Measurements from ENCODE around the gene KHSRP.
"Not testable (repeated sequence)": the region's sequence is repeated elsewhere in the genome, so short reads cannot be mapped to it uniquely, and the experiment has no call there.

Gene KHSRP

DNA sequence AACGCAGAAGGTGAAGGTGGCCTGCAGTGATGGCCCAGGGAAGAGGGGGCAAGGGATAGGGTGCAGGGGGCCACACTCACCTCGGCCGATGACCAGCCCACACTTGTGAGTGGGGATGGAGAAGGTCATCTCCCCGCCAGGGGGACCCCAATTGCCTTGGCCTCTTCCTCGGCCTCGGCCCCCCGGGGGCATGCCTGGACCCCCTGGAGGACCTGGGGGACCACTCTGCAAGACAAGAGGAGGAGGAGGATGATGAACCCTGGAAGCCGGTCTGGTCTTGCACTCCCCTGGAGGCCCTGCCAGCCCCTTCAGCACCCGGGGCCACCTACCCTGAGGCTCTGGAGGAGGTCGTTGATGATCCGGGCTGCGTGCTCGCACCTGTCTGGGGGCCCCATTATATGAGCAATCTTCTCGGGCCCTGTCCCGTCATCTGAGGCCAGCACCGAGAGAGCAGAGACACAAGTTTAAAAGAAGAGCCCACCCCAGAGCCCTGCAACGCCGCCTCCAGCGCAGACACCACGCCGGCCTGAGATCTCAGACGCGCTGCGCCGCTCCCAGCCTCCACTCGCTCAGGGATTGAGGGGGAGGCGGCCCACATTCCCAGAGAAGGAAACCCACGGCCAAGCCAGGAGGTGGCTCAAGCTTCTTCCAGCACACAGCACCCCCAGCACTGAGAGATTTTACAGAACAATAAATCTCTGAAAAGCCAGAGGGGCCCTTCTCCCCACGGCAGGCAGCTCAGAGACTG is 7.8 kb downstream of the KHSRP start:
- no peak for DNase-seq

DNA sequence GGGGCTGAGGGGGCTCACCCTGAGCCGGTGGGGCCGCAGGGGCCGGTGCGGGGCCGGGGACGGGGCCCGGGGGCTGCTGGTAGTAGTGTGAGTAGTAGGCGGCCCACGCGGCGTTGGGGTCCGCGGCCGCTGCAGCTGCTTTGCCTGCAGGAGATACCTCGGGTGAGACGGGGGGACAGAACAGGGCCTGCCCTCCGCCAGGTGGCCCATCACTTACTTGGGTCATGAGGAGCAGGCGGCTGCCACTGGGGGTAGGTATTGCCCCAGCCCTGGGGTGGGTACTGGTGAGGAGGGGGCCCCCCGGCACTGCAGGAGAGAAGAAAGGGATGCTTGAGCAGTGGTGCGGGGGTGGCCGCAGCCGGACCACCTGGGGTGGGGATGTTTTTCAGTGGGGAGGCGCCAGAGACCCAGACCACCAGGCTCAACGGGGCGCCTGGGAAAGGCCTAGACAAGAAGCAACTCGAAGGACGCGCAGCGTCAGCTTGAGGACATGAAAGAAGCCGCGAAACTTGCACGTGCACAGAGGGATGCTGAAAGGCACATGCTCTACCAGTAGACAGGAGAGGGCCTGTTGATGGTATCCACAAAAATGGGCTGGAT is 8.9 kb downstream of the KHSRP start:
- DNase-seq, result no peak

DNA sequence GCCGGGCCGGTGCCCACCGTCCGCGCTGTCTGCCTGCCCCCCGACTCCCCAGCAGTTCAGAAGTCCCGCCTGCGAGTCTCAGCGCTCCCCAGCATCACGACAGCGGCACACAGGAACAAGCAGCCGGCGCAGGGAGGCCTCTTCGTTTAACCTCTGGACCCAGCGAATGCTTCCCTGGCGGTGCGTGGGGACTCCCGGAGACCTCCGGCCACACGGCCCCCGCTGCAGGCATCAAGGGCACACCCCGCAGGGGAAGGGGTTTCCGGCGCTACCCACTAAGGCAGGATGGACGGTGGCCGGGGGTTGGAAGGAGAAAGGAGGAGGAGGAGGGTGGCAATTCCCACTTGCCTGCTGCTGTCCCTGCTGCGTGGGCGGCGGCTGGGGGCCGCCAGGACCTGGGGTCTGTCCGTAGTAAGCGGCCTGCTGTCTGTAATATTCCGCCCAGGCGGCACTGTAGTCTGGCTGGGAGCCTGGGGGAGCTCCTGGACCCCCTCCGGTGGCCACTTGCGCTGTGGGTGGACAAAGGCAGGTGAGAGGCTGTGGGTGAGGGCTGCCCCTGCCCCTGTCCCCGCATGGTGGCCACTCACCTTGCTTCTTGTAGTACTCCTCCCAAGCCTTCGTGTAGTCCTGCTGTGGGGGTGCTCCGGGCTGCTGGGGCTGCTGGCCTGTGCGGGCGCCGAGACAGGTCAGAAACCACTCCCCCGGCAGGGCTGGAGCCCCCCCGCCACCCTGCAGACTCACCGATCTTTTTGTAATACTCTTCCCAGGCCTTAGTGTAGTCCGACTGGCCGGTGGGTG is 9.6 kb downstream of the KHSRP start:
- no peak for DNase-seq

DNA sequence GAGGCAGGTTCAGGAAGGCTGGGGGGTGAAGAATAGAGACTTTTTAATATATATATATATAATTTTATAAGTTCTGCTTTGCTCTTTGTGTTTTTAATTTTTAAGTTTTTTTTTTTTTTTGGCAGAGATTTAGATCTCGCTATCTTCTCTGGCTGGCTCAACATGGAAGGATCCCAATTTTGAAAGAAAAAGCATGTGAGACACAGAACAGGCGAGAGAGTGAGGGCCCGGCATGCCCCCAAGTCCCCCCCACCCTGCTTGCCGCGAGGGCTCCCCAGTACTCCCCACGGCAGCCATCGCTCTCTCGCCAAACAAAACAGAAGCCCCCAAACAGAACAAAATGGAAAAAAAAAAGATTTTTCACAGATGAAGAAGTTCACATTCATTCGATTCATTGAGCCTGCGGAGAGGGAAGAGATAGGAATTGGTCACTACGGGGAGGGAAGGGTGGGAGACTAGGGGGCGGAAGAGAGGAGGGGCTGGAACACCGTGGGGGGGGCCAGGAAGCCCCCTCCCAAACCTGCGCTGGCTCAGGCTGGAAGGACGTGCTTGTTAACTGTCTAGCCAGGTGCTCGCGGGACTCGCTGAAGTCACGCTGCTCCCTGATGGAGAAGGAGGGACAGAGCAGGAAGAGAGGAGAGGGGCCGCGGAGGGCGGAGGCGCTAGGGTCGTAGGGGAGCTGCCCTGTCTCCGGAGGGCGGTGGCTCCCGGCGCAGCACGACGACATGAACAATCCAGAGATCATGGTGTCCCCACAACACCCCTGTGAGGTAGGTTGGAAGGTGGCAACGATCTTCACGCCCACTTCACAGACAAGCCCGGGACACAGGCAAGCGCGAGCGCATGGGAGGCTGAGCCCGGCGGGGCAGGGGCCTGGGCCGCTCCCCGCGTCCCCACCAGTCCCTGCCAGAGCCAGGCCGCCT is 10.6 kb downstream of the KHSRP start:
- no peak for DNase-seq

DNA sequence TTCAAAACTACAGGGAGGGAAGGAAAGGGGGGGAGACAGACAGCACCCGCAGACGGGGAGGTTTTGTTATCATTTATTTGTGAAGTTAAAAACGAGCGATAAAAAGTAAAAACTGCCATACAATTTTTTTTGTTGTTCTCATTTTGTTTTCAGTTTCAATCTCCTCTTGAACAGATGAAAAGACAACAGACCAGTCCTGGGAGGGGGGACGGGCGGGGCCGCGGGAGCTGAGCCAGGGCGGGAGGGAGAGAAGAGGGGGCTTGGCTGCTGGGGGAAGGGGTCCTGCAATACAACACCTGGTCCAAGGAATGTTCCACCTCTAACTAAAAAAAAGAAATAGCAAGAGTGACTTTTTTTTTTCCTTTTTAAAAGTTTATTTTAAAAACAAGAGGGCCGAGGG is 11.3 kb downstream of the KHSRP start:
- DNase-seq, result no peak

DNA sequence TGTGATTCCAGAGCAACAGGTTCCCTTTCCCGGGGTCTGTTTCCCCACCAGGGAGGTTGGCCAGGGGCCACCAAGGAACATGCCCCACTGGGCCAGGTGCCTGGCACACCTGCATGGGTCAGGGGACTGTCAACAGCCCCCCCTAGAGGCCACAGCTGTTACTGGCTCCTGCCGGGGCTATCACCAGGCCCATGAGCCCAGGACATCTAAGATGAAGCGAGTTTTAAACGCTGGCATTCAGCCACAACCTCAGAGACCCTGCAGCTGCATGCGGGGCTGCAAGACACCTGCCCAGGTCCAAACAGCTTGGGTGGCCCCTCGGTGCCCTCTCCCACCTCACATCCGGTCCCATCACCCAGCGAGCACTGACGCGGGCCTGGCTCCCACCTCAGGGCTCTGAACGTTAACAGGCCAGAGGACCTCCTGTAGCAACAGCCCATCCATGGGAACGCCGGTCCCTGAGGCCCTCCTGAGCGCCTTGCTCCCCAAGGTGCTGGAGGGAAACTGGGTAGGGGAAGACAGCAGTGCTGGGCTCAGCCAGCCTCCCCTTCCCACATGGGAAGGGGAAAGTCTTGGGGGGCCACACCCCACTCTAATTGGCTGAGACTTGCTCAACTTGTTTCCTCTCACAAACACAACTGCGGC is 12.0 kb downstream of the KHSRP start:
- DNase-seq, result peak; percentile 56

DNA sequence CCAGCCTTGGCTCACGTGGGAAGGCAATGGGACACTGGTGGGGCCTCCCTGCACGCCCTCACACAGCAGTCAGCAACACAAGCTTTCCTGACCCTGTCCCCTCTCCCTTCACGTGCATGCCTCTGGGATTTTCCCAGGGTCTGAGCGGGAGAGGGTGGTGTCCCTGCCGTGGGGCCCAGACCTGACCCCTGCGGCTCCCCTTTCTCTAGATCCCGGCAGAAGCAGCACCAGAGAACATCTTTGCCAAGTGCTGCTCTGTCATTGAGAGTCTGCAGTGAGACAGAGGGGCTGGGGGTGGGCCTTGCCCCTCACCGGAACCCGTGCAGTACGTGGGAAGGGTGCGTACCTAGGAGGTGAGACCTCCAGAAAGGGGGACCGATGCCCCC is 12.6 kb downstream of the KHSRP start:
- no peak for DNase-seq

DNA sequence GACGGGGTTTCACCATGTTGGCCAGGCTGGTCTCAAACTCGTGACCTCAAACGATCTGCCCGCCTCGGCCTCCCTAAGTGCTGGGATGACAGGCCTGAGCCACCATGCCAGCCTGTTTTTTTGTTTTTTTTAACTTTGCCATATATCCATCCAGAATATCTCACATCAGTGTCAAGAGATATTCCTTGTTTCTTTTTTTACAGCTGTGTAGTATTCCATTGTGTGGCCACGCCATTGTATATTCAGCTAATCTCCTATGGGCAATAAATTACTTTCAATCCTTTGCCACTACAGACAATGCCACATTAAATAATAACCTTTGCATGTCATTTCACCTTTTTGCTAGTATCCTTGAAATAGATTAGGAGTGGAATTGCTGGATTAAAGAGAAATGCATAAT is 15.3 kb downstream of the KHSRP start:
- DNase-seq, result no peak

DNA sequence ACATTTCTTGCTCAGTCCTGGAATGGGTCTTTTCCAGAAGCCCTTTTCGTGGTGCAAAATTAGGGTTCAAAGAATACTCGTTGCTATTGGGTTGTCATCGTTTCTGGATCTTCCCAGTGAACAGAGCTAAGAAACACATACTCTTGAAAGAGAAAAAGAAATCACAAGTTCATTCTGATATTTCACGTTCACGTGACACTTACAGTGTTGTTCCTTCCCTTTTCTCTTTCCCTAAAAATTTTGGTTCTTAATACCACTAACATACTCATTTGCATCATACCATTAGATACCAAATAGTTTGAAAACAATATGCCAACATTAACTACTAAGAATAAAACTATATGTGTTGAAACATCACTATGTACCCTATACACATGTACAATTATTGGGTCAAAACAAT is 18.2 kb downstream of the KHSRP start:
- no peak for DNase-seq

DNA sequence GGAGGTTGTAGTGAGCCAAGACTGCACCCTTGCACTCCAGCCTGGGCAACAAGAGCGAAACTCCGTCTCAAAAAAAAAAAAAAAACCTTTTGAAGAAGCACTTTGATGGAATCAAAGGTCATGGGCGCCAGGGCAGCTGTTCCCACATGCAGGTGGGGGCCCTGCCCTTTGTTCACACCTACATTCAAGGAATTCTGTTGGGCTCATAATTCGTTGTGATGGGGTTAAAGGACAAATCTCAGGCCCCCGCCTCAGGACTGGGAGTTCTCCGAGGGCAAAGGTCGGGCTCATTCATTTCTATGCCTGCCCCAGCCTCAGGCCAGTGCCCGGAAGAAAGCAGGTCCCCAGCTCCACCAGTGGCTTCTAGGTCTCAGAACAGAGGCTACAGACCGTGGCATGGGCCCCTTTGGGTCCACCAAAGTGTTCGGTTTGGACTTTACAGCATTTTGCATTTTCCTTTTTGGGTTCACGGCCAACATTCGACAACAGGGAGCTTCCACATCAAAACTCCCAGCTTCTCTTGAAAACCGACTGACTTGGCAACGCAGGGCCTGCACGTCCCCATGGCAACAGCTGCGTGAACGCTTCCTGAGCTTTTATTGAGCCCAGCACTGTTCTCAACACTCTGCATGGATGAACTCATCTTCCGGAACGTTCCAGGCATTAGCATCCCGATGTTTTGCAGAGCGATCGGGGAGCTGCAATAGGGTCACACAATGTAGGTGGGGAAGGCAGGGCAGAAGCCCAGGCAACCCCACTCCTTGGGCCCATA is 21.6 kb downstream of the KHSRP start:
- no peak for DNase-seq

DNA sequence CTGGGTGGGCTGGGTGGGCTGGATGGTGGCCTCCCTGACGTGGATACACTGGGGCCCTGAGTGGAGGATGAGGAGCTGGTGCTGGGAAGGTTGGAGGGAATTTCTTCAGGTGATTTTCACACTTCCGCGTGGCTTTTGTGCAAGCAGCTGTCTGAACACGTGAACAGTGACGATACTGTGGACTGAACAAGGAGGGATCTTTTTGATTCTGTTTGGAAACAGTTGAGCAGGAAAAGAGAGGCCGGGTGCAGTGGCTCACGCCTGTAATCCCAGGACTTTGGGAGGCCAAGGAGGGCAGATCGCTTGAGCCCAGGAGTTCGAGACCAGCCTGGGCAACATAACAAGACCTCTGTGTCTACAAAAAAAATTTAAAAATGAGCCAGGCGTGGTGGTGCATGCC is 22.6 kb downstream of the KHSRP start:
- no peak for DNase-seq

DNA sequence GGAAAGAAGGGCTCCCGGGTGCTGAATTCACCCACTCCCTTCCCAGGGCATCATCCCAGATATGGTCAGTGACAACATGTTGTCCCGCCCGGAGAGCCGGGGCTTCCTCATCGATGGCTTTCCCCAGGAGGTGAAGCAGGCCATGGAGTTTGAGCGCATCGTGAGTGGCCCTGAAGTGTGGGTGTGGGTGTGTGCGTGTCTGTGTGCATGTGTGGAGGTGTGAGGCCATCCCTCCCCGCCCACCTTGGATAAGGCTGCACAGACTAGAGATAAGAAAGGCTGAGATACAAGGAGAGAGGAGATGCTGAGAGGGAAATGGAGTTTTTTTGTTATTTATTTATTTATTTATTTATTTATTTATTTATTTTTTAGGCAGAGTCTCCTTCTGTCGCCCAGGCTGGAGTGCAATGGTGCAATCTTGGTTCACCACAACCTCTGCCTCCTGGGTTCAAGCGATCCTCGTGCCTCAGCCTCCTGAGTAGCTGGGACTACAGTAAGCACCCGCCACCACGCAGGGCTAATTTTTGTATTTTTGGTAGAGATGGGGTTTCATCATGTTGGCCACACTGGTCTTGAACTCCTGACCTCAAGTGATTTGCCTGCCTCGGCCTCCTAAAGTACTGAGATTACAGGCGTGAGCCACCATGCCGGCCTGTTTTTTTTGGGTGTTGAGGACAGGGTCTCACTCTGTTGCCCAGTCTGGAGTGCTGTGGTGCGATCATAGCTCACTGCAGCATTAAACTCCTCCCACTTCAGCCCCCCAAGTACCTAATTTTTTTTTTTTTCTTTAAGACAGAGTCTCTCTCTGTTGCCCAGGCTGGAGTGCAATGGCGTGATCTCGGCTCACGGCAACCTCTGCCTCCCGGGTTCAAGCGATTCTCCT is 24.3 kb downstream of the KHSRP start:
- DNase-seq, result not testable (repeated sequence)

DNA sequence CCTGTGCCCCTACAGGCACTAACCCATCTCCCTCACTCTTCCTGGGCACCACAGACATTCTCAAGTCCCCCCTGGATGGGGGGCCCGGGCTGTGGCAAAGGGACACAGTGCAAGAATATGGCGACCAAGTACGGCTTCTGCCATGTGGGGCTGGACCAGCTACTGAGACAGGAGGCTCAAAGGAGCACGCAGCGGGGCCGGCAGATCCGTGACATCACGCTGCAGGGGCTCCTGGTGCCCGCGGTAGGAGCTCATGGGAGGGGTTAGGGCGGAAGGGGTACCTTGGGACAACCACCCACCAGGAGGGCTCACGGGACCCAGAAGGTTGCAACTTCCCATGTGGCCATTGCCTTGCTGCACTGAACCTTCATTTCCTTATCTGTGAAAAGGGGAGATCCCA is 28.3 kb downstream of the KHSRP start:
- no peak for DNase-seq

DNA sequence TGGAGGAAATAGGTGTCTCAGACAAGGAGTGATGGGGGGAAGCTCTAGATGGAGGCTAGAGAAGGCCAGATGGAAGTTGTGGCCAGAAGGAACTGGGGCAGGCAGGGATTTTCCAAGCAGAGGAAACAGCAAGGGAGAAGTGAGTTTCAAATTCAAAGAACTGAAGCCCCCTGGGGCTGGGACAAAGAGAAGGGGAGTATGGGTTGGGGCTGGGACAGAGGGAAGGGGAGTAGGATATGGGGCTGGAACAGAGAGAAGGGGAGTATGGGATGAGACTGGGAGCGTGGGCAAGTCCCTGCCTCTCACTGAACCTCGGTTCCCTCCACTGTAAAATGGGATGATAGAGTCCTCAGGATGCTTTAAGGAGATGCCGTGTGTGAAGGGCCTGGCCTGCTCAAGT is 29.8 kb downstream of the KHSRP start:
- DNase-seq, result no peak

DNA sequence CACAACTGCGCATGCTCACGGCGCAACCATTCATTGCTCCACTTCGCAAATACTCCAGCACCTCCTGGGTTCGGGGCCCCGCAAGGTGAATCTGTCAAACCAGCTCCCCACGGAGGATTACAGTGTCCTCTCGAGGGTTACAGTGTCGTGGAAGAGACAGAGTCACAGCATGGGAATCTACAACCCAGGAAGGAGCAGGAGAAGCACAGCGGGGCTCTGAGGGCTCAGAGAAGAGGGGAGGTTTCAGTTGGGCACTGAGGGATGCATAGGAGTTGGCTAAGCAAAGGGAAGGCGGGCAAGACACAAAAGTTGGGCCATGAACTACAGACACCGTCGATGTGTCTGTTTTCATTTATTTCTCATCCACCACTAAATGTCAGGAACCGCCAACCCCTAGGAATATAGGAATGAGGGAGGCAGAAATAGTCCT is 30.6 kb downstream of the KHSRP start:
- peak; percentile 82 for DNase-seq

DNA sequence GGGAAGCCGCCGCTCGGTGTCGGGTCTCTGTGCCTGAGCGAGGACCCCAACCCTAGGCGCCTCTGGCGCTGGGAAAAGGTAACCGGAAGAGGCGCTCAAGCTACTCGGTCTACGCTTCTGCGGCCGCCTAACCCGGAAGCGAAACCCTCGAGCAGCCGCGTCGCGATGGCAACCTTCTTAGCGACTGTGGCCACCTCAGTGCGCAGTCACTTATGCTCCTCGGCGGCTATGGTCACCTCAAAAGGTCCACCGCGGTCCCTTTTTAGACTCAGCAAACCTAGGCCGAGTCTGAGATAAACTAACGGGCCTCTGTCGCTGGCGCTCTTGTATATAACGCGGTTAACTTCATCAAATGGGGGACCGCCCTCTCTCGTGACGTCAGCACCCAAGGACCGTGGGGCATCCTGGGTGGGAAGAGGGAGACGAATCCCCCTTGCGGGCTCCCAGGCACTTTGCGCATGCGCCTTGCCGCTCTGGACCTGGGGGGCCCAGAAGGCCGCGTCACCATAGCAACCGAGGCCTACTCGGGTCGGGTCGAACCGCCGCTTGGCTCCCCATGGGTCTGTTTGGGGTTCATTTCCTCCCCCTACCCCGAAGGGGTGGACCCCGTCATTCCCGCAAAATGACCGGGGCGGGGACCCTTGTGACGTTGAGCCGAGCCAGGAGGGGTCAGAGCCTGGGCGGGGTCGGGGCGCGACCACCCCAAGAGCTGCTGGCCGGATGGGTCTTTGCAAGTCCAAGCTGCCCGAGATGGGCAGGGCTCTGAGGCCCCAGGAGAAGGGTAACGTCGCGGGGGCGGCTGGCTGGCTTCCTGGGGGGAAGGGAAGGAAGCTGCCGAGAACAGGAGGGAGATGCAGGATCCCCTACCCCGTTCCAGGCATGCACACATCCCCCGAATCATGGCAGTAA is 31.3 kb downstream of the KHSRP start, which contains the start of gene GTF2F1:
TSS of gene GTF2F1 (minus strand) at position 91 of the 909 bp plus-strand sequence. CDS start 169 bp downstream, outside the sequence.
- DNase-seq, result peak; percentile 96

DNA sequence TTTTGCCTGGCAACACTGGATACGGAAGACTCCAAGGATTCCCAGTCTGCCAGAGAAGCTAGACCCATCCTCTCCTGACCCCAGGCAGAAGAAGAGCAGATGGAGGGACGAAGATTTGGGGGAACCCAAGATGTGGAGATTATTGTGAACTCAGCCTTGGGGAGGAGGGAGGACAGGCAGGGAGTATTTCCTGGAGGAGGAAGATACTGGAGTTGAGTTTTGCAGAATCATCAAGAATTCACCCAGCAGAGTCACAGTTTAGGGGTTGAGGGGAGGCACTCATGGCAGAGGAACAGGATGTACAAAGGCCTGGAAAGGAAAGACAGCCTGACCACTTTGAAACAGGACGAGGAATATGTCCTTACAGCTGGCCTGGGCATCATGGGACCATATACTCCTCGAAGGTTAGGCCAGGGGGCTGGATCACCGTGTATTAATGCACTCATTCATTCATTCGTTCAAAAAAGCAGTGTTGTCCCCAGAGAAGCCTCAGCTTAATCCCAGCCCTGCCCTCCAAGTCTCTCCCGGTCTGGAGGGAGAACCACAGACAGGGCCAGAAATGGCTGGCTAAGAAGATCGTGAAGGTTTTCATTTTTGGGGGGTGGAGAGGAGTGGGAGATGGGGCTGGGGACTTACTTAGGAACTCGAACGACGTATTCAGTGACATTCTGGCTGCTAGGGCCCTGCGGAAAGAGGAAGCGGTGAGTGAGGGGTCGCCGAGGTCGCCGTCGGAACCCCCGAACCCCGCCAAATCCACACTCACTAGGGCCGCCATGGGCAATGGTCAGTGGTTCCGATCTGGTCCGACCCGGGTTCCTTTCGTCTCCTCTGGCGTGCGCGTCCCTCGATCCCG is 32.2 kb downstream of the KHSRP start:
- no peak for DNase-seq

DNA sequence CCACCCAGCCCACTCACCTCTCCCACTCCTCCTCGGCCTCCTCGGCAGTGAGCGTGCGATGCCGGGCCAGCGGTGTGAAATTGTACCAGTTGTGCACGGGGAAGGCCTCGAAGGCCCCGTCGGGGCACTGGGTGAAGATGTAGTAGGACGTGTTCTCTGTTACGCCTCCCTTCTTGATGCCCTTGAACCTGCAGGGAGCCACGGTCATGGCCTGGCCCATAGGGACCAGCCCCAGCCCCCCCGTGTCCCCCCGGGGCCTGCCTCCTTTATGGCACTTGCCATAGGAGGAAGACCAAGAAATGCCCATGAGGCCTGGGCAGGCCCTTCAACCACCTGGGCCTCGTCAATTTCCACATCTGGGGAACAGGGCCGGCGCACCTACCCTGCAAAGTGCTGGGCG is 37.2 kb downstream of the KHSRP start:
- no peak for DNase-seq
